ENCODE measurements around the gene TGOLN2.

Gene TGOLN2

DNA sequence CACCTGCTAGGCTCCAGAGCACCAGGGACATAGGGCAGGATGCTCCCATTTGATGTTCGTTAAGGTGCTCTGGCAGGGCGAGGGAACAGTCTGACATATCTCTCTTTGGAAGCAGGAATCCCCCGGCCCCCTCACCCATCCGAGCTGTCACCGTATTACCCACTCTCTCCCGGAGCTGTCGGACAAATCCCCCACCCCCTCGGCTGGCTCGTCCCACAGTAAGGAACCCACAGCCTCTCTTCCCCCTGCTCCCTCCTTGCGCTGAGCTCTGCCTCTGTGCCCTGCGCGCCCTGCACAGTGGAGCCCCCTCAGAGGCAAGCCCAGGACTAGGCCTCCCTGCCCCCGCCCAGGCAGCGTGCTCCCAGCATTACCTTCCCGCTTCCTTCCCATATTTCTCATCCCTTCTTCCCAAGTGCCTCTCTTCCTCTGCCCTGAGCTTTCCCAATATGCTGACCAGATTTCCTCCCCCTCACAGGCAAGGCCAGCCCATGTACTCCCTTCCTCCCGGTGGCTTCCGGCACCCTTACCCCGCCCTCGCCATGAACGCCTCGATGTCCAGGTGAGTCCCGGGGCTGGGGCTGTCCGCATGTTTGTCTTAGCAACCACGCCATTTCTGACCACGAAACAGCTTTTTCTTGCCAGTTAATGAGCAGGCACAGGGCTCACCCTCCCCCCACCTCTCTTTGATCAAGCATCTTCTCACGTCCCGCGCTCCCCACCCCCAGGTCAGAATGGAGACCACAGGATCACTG is 23.8 kb downstream of the TGOLN2 start:
- no peak for DNase-seq

DNA sequence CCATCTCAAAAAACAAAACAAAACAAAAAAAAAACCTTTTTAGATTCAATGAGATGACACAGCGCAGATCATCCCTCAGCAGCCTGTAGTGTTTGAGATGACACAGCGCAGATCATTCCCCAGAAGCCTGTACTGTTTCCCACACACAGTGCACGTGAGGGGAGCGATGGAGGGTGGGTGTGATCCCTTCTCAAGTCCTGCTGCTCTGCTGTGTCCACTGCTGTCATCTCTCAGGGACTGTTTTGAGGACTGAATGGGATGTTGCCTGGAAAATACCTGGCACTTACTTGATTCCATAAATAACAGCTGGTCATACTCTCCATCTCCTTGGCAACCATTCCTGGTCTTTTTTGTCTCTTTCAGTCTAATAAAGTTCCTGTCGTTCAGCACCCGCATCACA is 25.7 kb downstream of the TGOLN2 start:
- DNase-seq: no peak

DNA sequence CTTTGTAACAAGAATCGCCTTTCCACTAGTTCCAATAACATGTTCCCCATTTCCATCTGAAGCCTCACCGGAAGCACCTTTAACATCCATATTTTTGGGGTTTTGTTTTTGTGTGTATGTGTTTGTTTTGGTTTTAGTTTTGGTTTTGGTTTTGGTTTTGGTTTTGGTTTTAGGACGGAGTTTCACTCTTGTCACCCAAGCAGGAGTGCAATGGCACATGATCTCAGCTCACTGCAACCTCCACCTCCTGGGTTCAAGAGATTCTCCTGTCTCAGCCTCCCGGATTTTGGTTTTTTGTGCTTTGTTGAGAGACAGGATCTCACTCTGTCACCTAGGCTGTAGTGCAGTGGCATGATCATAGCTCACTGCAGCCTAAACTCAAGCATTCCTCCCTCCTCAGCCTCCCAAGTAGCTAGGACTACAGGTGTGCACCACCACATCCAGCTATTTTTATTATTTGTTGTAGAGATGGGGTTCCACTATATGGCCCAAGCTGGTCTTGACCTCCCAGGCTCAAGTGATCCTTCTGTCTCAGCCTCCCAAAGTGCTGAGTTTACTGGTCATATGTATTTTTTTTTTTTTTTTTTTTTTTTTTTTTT is 36.3 kb downstream of the TGOLN2 start:
- no peak for DNase-seq

DNA sequence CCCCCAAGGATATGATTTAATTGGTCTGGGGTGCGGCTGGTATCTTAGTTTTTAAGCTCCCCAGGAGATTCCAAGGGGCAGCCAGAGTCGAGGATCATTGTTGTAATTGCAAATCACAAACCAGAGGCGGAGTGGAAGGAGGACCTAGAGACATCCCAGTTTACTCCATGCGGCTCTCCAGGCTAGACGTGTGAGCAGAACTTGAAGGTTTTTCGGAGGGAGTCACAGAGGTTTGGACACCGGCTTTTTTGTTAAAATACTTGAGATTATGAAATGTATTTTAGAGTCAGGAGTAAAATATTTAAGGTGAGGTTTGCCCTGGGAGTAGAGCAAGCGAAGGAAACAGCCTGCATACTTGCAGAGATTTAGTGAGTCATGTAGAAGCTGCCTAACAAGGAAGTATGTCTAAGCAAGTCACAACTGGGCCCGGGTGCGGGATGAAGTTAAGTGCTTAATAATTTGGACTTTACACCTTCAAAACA is 39.5 kb downstream of the TGOLN2 start:
- no peak for DNase-seq

DNA sequence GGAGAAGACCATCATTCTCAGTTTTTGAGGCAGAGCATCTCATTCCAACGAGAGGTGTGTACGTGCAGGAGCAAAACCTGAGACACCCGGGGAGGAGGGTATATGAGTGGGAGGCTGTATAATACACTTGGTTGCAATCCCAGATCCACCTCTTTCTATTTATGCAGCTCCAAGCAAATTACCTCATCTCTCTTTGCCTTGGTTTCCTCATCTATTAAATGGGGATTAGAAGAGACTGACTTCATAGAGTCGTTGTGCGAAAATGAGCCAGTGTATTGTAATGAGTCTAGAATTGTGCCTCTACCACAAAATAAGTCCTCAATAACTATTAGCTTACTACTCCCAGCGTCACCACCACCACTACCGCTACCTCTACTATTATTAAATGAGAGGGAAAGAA is 40.1 kb downstream of the TGOLN2 start:
- DNase-seq: no peak

DNA sequence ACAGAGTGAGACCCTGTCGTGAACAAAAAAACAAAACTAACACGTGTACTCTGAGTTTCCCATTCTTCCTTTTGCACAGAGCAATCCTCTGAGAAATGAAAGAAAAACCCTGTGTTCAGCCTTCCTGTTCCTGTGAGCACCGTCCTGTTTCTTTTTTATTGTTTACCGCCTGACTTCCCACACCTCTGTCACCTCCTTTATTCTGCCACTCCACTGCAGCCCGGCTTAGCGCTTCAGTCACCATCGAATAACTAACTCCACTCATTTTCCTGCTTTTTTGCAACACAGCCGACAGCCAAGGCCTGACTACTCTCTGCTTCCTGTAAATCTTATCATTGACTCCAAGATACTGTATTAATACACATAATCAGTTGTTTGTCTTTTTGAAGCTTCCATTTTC is 40.9 kb downstream of the TGOLN2 start:
- DNase-seq: no peak

DNA sequence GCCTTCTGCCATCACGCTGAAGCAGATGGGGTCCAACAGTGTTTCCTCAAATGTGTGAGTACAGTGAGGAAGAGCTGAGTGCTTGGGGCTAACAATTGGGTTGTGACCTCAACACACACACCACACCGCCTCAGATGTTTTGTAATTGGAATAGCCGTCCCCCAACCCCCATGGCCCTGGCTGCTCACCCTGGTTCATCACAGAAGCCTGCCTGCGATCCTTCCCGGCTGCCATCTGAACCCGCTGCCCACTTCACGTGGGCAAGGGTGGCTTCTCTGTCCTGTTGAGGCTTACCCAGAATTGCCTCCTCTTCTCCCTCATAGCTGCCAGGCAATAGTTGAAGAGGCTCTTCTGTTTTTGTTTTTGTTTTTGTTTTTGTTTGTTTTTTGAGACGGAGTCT is 44.1 kb downstream of the TGOLN2 start:
- DNase-seq: no peak

DNA sequence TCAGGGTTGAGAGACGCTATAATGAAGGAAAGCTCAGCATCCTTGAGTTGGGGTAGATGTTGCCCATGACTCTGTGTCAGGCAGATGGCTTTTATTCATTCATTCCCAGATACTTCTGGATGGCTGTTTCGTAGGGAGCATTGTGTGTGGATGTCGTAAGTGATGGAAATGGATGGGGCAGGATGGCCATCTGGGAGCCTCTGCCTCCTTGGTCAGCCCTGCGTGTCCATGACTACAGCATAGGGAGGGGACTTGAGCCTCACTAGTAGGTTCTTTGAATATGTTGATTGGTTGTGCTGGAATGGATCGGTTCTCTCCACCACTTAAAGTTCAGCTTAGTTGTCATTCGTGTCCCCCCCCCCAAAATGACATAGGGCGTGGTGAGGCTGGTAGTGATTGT is 44.9 kb downstream of the TGOLN2 start:
- no peak for DNase-seq

DNA sequence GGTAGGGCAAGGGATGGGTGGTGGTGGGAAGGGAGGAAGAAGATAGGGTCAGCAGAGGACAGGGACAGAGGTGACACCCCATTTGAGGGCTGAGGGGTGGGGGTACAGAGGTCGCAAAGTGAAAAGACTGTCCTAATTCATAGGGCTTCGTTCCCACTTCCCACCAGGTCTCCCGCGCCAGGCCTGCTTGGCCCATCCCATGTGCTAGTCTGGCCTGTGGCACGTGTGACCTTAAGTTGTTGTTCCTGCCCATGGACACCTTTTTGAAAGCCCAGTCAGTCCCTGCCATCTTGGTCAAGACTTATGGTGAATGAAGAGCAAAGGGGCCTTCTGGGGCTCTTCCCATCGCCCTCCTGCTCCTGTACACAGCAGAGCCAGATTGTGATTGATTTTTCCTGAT is 46.2 kb downstream of the TGOLN2 start:
- DNase-seq: no peak

DNA sequence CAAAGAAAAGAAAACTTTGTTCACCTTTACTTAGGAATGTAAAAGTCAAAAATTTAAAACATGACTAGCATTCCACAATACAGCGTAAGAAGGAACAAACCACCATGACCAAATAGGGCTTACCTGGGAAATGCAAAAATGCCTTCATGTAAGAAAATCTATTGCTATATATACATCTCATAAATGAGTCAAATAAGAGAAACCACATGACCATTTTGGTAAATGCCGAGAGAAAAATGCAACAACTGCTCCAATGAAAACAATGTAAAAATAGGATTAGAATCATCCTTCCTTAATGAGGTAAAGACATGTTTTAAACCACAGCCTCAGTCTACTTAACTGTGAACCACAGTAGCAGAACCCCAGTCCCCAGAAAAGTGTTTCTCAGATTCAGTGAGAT is 49.4 kb downstream of the TGOLN2 start:
- DNase-seq: no peak

DNA sequence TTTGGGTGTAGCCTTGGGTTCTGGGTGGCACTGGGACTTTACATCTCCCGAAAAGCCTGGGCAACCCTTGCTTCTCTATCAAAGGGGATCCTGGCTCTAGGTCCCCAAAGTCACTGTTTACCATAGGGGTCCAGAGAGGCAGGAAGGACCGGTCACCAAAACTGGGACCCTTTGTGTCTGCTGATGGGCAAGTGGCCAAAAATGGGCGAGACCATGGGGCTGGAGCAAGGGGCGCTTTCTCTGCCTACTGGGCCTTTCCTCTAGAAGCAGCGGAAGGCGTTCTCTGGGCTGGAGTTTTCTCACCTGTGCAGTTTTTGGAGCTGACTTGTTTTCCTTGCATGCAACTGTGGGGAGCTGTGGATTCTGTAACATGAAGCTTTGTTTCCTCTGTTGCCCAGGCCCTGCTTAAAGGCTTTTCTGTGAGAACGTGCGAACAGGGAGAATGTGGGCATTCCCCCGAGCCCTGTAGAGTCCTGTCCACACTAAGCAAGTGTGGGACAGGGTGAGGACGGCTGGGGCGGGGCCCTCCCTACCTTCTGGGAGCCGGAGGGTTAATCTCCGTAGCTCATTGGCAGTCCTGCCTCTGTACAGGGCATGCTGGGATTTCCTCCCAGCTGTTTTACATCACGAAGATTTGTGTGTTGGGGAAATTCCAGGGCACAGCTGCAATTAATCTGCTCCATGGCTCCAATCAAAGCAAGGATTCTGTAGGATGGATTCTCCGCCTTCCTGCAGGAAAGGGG is 50.2 kb downstream of the TGOLN2 start:
- no peak for DNase-seq

DNA sequence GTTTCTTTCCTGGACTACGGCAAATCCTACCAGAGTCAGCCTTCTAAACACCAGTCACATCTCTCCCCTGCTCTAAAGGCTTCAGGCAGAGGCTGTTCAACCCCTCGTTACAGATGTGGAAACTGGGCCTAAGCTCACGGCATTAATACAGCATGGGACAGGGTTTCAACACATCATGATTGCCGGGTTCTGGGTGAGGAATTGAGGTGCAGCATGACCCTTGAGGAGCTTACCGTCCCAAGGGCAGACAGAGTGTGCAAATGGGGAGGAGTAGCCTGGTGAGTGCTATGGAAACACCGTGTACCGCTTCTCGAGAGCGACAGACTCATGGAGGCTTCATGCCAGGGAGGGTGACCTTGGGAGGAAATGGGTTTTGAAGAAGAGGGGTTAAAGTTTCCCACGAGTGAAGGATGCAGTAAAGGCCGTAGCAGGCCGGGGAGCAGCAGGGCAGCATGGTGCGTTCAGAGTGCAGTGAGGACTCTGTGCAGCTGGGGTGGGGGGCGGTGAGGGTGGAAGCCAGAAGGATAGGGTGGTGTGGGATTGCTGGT is 51.1 kb downstream of the TGOLN2 start:
- DNase-seq: no peak

DNA sequence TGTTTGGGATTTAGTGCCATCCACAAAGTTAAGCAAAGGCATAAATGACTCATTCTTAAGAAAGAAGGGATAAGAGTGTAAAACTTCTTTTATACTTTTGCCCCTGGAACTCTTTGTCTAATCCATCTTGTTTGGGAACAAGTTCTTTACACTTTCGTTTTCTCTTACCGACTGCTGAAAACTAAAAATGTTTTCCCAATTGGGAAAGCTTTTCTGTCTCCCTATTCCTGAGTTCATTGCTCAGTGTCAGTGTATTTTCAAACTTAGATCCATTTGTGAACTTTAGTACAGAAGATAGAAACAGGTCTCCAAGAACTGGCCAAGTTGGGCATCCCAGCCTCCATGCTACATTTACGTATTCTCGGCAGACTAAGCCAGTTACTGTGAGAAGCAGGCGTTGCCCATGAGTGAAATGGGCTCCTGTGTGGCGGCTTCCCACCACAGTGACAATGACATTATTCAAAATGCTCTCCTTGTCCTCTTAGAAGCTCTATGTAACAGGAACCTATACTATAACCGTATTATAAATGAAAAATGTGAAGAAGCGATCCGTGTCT is 51.7 kb downstream of the TGOLN2 start:
- no peak for DNase-seq

DNA sequence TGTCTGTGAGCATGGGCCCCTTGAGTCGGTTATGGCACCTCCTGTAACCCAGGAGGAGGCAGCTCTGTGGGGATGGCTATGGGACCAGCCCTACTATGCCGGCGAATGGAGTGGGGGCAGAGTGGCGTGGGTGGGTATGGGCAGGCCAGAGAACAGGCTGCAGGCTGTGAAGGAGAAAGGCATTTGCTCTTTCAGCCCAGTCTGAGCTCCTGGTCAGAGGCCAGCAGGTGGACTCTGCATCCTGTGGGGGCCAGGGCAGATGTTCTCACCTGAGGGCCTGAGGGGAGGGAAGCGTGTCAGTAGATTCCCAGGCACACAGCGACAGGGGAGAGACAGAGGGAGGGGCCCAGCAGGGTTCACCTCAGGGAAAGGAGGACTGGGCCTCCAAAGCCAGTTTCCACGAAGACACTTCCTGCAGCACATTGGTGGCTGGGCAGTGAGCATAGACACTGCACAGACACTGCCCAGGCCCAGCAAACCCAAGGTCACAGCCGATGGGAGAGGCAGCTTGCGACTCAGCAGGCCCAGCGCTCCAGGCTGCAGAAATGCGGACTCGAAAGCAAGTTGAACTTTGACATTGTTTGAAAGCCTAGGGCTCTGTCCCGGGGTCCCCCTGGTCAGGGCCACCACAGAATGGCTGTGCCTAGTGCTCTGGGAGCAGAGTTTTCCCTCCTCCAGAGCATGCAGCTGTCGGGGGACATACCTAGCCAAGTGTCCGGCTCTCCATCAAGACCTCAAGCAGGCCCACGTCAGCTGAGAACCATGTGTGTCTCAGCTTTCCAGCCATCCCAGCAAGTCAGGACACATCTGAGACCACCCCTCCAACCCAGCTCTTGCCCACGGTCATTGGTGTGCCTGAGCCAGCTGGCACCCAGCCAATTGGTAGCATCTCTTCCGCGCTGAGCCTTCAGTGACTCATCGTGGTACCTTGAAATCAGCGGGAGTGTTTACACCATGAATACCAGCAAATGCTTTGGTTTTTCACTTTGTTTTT is 53.8 kb downstream of the TGOLN2 start:
- no peak for DNase-seq

DNA sequence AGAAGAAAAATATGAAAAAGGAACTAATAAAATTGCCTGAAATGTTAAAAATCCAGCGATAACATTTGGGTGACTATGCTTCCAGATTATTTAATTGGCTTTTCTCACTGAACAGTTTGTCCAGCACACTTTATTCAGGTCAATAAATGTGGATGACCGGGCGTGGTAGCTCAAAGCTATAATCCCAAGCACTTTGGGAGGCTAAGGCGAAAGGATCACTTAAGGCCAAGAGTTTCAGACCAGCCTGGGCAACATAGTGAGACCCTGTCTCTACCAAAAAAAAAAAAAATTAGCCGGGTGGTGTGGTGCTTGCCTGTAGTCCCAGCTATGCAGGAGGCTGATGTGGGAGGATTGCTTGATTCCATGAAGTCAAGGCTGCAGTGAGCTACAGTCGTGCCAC is 55.4 kb downstream of the TGOLN2 start:
- DNase-seq: no peak

DNA sequence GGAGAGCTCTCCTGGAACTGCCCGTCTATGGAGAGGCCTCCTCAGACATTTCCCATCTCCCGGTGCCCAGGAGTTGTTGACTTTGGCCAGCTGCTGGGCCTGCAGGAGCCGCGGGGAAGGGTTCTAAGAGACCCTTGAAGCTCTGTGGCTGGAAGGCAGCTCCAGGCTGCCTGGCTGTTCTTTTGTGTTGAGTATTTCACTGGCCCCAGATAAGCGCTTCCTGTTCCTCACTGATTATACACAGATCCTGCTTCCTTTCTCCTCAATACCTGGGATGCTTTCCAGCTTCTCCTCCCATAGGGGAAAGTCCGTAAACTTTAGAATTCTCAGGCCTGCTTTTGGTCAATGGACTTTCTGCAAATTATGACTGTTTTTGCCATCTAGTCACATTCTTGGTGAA is 57.8 kb downstream of the TGOLN2 start:
- DNase-seq: no peak

Measured in kidney glomerular epithelial cell (primary cell).